SU-DHL-6 (cell line): ENCODE measurements around the gene MTG1.

Experiments
- CTCF ChIP-seq: fragments of 200-600 bp; sonication (generic); IDR thresholded peaks from one replicate; pipeline ENCODE4 v1.5.1; 2017; ENCODE audit warnings: antibody characterized with exemption, mild to moderate bottlenecking, low read length, moderate library complexity; ENCODE audit not compliant: insufficient read depth, poor library complexity, severe bottlenecking
- EZH2phosphoT487 ChIP-seq: fragments of 200-600 bp; sonication (generic), shearing (Covaris generic); conservative IDR thresholded peaks from 2 replicates; pipeline ENCODE4 v1.6.1; 2018; ENCODE audit warnings: mild to moderate bottlenecking, antibody characterized with exemption, low read length, moderate library complexity, mixed read lengths

- TF ChIP-seq CTCF = no peak
- no peak for TF ChIP-seq EZH2phosphoT487
Measured at GRCh38 chr10:133394801-133395221, 854 bp downstream of the MTG1 start.
